HCT116 (cell line): Measurements from ENCODE around the gene RPS24. TPM values are rescaled to one million over a fixed set of nuclear protein-coding genes. Genes with fewer than 3 reads are reported as not detected.

Experiments used
- ATAC-seq: fragments of 200-7000 bp; cut with Tn5 transposase; 2 replicates; pipeline ENCODE4 v1.9.1; 2020; ENCODE audit warnings: mild to moderate bottlenecking, moderate library complexity
- BruUV-seq: library from RNA; stranded (reverse); fragments of 400-500 nt; replicated peaks from 2 replicates; lab custom pipeline; 2021; lab: Mats Ljungman, UMichigan
- CTCF ChIA-PET: fragments of 300-600 bp; sonication (Branson Sonifier 250); formaldehyde crosslinking; loops from one replicate; lab custom pipeline; 2021; ENCODE audit warnings: antibody characterized with exemption; lab: Charles Lee
- POLR2A ChIA-PET: fragments of 300-600, 350-600 bp; sonication (Branson Sonifier 250); formaldehyde crosslinking; loops from one replicate; lab custom pipeline; 2021; ENCODE audit warnings: antibody characterized with exemption; lab: Charles Lee
- RAD21 ChIA-PET, 2 experiments: fragments of 300-600 bp; sonication (Branson Sonifier 250); formaldehyde crosslinking; loops; one replicate each; lab custom pipeline; 2023; ENCODE audit warnings: low total read pairs in 2 of 2; ENCODE audit not compliant: uncharacterized antibody in 2 of 2, unreplicated experiment in 2 of 2, low non-redundant PET in 1 of 2; lab: Charles Lee
- DNase-seq: peaks from one replicate; pipeline ENCODE4 v3.0.0-alpha.2; 2010; ENCODE audit warnings: low read depth, low spot score
- H2AFZ ChIP-seq: fragments of 200-600 bp; shearing (Covaris generic), sonication (generic); 2 replicates; pipeline ENCODE4 v1.6.1; 2017; ENCODE audit warnings: low read depth, mixed run types, mixed read lengths, antibody characterized with exemption, low read length; ENCODE audit not compliant: poor library complexity, severe bottlenecking
- H3K27ac ChIP-seq: 2 replicates; pipeline ENCODE4 v1.5.1; 2012; ENCODE audit warnings: low read depth, low read length
- H3K27me3 ChIP-seq: fragments of 200-600 bp; sonication (generic); 2 replicates; pipeline ENCODE4 v1.6.1; 2016; ENCODE audit warnings: mixed run types, low read length, mixed read lengths; ENCODE audit not compliant: insufficient read depth
- H3K36me3 ChIP-seq, 2 experiments: fragments of 200-500 bp in 1 of 2; fragments of 200-600 bp in 1 of 2; sonication (Bioruptor generic) in 1 of 2; sonication (generic) in 1 of 2; 2 replicates each; pipeline versions ENCODE4 v1.5.1 to v1.6.1; 2014 to 2016; ENCODE audit warnings: low read length in 2 of 2, inconsistent platforms in 1 of 2, mixed read lengths in 1 of 2, mixed run types in 1 of 2; ENCODE audit not compliant: insufficient read depth in 2 of 2, control insufficient read depth in 1 of 2
- H3K4me1 ChIP-seq, 2 experiments: fragments of 200-600 bp in 1 of 2; sonication (generic) in 1 of 2; 2 replicates each; pipeline versions ENCODE4 v1.5.1 to v1.6.1; 2012 to 2017; ENCODE audit warnings: low read length in 2 of 2, inconsistent platforms in 1 of 2, mild to moderate bottlenecking in 1 of 2, mixed read lengths in 1 of 2, mixed run types in 1 of 2, moderate library complexity in 1 of 2; ENCODE audit not compliant: insufficient read depth in 2 of 2, control insufficient read depth in 1 of 2
- H3K4me2 ChIP-seq: fragments of 200-600 bp; sonication (generic); 2 replicates; pipeline ENCODE4 v1.6.1; 2017; ENCODE audit warnings: mixed run types, low read length, mixed read lengths
- H3K4me3 ChIP-seq, 2 experiments: fragments of 200-600 bp in 1 of 2; sonication (generic) in 1 of 2; replicated peaks in 1 of 2; 2 replicates each; pipeline ENCODE4 v1.5.1; 2011 to 2016; ENCODE audit warnings: low read length in 2 of 2, control low read depth in 1 of 2, low read depth in 1 of 2, mild to moderate bottlenecking in 1 of 2, mixed read lengths in 1 of 2, mixed run types in 1 of 2
- H3K79me2 ChIP-seq: fragments of 200-600 bp; sonication (generic); 2 replicates; pipeline ENCODE4 v1.6.1; 2017; ENCODE audit warnings: mild to moderate bottlenecking, mixed run types, low read length, moderate library complexity, mixed read lengths; ENCODE audit not compliant: insufficient read depth
- H3K9ac ChIP-seq: fragments of 200-600 bp; sonication (generic); 2 replicates; pipeline ENCODE4 v1.6.1; 2016; ENCODE audit warnings: low read length, mixed read lengths
- H3K9me2 ChIP-seq: fragments of 200-600 bp; sonication (generic), shearing (Covaris generic); 2 replicates; pipeline ENCODE4 v1.6.1; 2017; ENCODE audit warnings: mixed run types, mild to moderate bottlenecking, moderate library complexity; ENCODE audit not compliant: insufficient read depth
- H3K9me3 ChIP-seq, 2 experiments: fragments of 200-500 bp in 1 of 2; fragments of 200-600 bp in 1 of 2; sonication (Bioruptor generic) in 1 of 2; sonication (generic) in 1 of 2; 2 replicates each; pipeline ENCODE4 v1.6.1; 2014 to 2017; ENCODE audit warnings: low read length in 2 of 2, mixed read lengths in 2 of 2, inconsistent platforms in 1 of 2, low read depth in 1 of 2, mild to moderate bottlenecking in 1 of 2, mixed run types in 1 of 2, moderate library complexity in 1 of 2; ENCODE audit not compliant: control insufficient read depth in 1 of 2, insufficient read depth in 1 of 2
- H4K20me1 ChIP-seq: fragments of 200-600 bp; sonication (generic), shearing (Covaris generic); 2 replicates; pipeline ENCODE4 v1.6.1; 2017; ENCODE audit warnings: mixed run types, mild to moderate bottlenecking, moderate library complexity; ENCODE audit not compliant: insufficient read depth
- CBX3 ChIP-seq: IDR thresholded peaks from 2 replicates; pipeline ENCODE4 v1.6.1; 2012; ENCODE audit warnings: low read depth
- CEBPB ChIP-seq: IDR thresholded peaks from 2 replicates; pipeline ENCODE4 v1.6.1; 2012; ENCODE audit warnings: low read depth
- EGR1 ChIP-seq: IDR thresholded peaks from 2 replicates; pipeline ENCODE4 v1.6.1; 2012; ENCODE audit warnings: low read depth
- ELF1 ChIP-seq: IDR thresholded peaks from 2 replicates; pipeline ENCODE4 v1.6.1; 2012; ENCODE audit warnings: low read depth, borderline replicate concordance
- EZH2 ChIP-seq: fragments of 200-600 bp; sonication (generic); IDR thresholded peaks from 2 replicates; pipeline ENCODE4 v1.6.1; 2017; ENCODE audit warnings: antibody characterized with exemption, mixed run types
- EZH2phosphoT487 ChIP-seq: fragments of 200-600 bp; IDR thresholded peaks from 2 replicates; pipeline ENCODE4 v1.6.1; 2018; ENCODE audit warnings: antibody characterized with exemption, borderline replicate concordance
- JUND ChIP-seq: IDR thresholded peaks from 2 replicates; pipeline ENCODE4 v1.6.1; 2012
- POLR2AphosphoS5 ChIP-seq: IDR thresholded peaks from 2 replicates; pipeline ENCODE4 v1.6.1; 2011; ENCODE audit warnings: mild to moderate bottlenecking, low read depth, low read length, moderate library complexity
- RAD21 ChIP-seq: IDR thresholded peaks from 2 replicates; pipeline ENCODE4 v1.6.1; 2012; ENCODE audit warnings: low read depth, mild to moderate bottlenecking
- SIN3A ChIP-seq: IDR thresholded peaks from 2 replicates; pipeline ENCODE4 v1.6.1; 2012; ENCODE audit warnings: low read depth
- SP1 ChIP-seq: IDR thresholded peaks from 2 replicates; pipeline ENCODE4 v1.6.1; 2012; ENCODE audit warnings: low read depth
- SRF ChIP-seq: IDR thresholded peaks from 2 replicates; pipeline ENCODE4 v1.6.1; 2012; ENCODE audit warnings: low read depth
- TCF7L2 ChIP-seq: IDR thresholded peaks from 2 replicates; pipeline ENCODE4 v1.7.0; 2011; ENCODE audit warnings: borderline replicate concordance, inconsistent platforms; ENCODE audit not compliant: insufficient read depth, insufficient read length; ENCODE audit errors: extremely low read depth
- YY1 ChIP-seq: IDR thresholded peaks from 2 replicates; pipeline ENCODE4 v1.6.1; 2011; ENCODE audit warnings: low read length, low read depth, moderate library complexity, mild to moderate bottlenecking; ENCODE audit not compliant: insufficient replicate concordance; ENCODE audit errors: extremely low read depth
- ZFX ChIP-seq: fragments of 450-650 bp; IDR thresholded peaks from 2 replicates; pipeline ENCODE4 v1.6.1; 2017
- ZNF274 ChIP-seq: fragments of 200-500 bp; sonication (Bioruptor generic); IDR thresholded peaks from 2 replicates; pipeline ENCODE4 v1.6.1; 2014; ENCODE audit warnings: mild to moderate bottlenecking, low read depth, low read length, inconsistent platforms
- intact Hi-C: fragments of 100-400 bp; cut with micrococcal nuclease; formaldehyde crosslinking; loops from 2 replicates; pipeline ENCODE4 v1.10.0; 2022
- total RNA-seq: library from RNA; stranded (reverse); gene quantifications from one replicate; pipeline ENCODE4 v1.2.1, GENCODE V29; 2021; ENCODE audit not compliant: unreplicated experiment
- TF ChIP-seq, protein P1 (sequence below): IDR thresholded peaks from 2 replicates; pipeline ENCODE4 v1.6.1; 2012
- TF ChIP-seq, protein P2 (sequence below), 3 experiments: fragments of 200-600 bp in 1 of 3; sonication (generic) in 1 of 3; IDR thresholded peaks in 2 of 3; conservative IDR thresholded peaks in 1 of 3; 2 replicates each; pipeline ENCODE4 v1.5.1; 2012 to 2017; ENCODE audit warnings: low read depth in 2 of 3, low read length in 2 of 3, antibody characterized with exemption in 1 of 3, borderline replicate concordance in 1 of 3, control low read depth in 1 of 3, mild to moderate bottlenecking in 1 of 3, mixed read lengths in 1 of 3, mixed run types in 1 of 3, moderate library complexity in 1 of 3; ENCODE audit not compliant: insufficient read depth in 1 of 3
- TF ChIP-seq, protein P3 (sequence below): IDR thresholded peaks from 2 replicates; pipeline ENCODE4 v1.6.1; 2012

Gene RPS24
- total RNA-seq, 1 experiment from 2014 or later: 1,764 TPM

DNA sequence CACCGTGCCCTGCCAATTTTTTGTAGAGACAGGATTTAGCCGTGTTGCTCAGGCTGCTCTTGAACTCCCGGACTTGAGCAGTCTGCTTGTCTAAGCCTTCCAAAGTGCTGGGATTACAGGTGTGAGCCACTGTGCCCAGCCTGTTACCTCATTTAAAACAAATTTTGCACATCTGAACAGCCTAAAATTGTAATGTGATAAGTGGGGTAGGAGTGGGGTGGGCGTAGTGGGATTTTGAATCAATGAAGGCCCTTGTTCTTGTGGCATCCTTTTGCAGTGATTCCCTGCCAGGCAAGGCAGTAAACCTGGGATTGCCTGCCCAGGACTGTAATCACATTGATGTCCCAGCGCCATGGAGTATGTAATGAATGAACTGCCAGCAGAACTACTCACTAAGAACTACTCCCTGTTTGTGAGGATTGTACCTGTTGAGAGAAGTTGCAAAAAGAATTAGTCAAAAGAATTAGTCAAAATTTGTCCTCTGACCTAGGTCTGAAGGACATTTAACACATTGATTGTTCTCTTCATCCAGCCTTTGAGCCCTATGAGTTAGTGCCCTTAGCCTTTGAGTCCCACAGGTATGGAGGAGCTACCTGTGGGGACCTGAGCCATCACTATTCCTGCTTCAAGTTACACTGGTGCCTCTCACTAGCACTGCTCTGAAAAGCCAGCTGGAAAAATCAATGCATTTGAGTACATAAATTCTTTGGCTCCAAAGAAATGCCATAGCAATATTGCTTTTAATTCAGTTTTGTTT lies 5.3 kb downstream of the RPS24 start:
- DNase-seq (no peak), ATAC-seq (no peak)
- Histone ChIP-seq H3K9me2 (no peaks in the 10 kb centered on the region), H4K20me1 (peaks cover 90% of the 10 kb centered on the region), H3K4me2 (no peak overlapping the region), H3K79me2 (peaks cover 77% of the 10 kb centered on the region), H3K9me3 (no peaks in the 10 kb centered on the region), H3K4me1 (peaks cover 7 to 28% of the 10 kb centered on the region in 2 experiments; a peak in 3 of 4 replicates), H3K9ac (no peak overlapping the region), H3K27me3 (no peaks in the 10 kb centered on the region), H3K4me3 (no peak overlapping the region), H2AFZ (no peak overlapping the region), H3K27ac (no peak overlapping the region), H3K36me3 (peaks cover 68 to 80% of the 10 kb centered on the region in 2 experiments)
- ChIA-PET CTCF (no interaction called here), POLR2A (no interaction called here), RAD21 (no interaction called here)
- intact Hi-C loops: no loop called here
- TF ChIP-seq POLR2AphosphoS5 (peak; percentile 1; the same call in 1 of the 2 replicates), JUND (no peak)
- BruUV-seq: no TSS peak

DNA sequence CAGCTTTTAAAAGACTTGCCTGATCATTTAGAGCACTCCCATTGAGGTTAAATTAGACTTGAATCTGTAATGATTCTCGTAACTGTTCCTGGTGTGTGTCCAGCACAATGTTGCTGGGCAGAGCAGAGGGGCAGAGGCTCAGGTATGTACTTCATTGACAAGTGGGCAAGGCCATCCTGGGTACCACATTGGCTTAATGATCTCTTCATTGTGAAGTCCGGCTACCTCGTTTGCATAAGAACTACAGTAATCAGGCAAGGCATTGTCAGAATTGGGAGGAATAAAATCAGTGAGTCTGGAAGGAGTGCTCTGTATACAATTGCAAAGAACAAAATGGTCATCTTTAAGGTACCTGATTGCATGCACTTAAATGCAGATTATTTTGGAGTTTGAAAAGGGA lies 6.1 kb downstream of the RPS24 start:
- no peak overlapping the region for H3K4me2 ChIP-seq
- H3K9me3 ChIP-seq: no peaks in the 10 kb centered on the region
- DNase-seq (no peak), ATAC-seq (no peak)
- H3K4me3 ChIP-seq: no peak overlapping the region
- TF ChIP-seq SRF (no peak), CBX3 (no peak), CEBPB (no peak), EGR1 (no peak), SIN3A (no peak), JUND (no peak), YY1 (no peak), RAD21 (no peak), EZH2phosphoT487 (no peak), TCF7L2 (no peak), POLR2AphosphoS5 (no peak), ZFX (no peak), EZH2 (no peak), ZNF274 (no peak), SP1 (no peak), ELF1 (no peak)
- TF ChIP-seq, protein P1, sequence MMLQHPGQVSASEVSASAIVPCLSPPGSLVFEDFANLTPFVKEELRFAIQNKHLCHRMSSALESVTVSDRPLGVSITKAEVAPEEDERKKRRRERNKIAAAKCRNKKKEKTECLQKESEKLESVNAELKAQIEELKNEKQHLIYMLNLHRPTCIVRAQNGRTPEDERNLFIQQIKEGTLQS: no peak
- TF ChIP-seq, protein P2, sequence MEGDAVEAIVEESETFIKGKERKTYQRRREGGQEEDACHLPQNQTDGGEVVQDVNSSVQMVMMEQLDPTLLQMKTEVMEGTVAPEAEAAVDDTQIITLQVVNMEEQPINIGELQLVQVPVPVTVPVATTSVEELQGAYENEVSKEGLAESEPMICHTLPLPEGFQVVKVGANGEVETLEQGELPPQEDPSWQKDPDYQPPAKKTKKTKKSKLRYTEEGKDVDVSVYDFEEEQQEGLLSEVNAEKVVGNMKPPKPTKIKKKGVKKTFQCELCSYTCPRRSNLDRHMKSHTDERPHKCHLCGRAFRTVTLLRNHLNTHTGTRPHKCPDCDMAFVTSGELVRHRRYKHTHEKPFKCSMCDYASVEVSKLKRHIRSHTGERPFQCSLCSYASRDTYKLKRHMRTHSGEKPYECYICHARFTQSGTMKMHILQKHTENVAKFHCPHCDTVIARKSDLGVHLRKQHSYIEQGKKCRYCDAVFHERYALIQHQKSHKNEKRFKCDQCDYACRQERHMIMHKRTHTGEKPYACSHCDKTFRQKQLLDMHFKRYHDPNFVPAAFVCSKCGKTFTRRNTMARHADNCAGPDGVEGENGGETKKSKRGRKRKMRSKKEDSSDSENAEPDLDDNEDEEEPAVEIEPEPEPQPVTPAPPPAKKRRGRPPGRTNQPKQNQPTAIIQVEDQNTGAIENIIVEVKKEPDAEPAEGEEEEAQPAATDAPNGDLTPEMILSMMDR (IDR thresholded peaks at IDR 0.05 in 2 of 3, conservative IDR thresholded peaks at IDR 0.05 in 1 of 3; ENCODE audit: borderline replicate concordance in 1 of 3, insufficient read depth in 1 of 3, low read depth in 2 of 3, low read length in 2 of 3): no peak
- TF ChIP-seq, protein P3, sequence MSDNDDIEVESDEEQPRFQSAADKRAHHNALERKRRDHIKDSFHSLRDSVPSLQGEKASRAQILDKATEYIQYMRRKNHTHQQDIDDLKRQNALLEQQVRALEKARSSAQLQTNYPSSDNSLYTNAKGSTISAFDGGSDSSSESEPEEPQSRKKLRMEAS: no peak
- peaks cover 85% of the 10 kb centered on the region for H4K20me1 ChIP-seq
- no peak overlapping the region for H3K9ac ChIP-seq
- peaks cover 7 to 34% of the 10 kb centered on the region in 2 experiments; a peak in 3 of 4 replicates for H3K4me1 ChIP-seq
- intact Hi-C loops: no loop called here
- ChIA-PET CTCF (no interaction called here), POLR2A (no interaction called here), RAD21 (interaction anchor here in 1 of 2 experiments (0.6 kb wide), 1 partner anchor 22 kb away, joined by 3 read pairs; no protein-coding TSS in a partner anchor)
- H3K79me2 ChIP-seq: peaks cover 69% of the 10 kb centered on the region
- H3K27ac ChIP-seq: no peak overlapping the region
- no peaks in the 10 kb centered on the region for H3K9me2 ChIP-seq
- H3K27me3 ChIP-seq: no peaks in the 10 kb centered on the region
- no TSS peak for BruUV-seq
- peaks cover 64 to 75% of the 10 kb centered on the region in 2 experiments for H3K36me3 ChIP-seq
- H2AFZ ChIP-seq: no peak overlapping the region
